ENCODE results near the gene TSPAN31. TPM values are rescaled to one million over a fixed set of nuclear protein-coding genes. Genes with fewer than 3 reads are reported as not detected.
"Not testable (repeated sequence)": the region's sequence is repeated elsewhere in the genome, so short reads cannot be mapped to it uniquely, and the experiment has no call there.

Gene TSPAN31
- total RNA-seq, 1 experiment from 2014 or later = 20.3 TPM

DNA sequence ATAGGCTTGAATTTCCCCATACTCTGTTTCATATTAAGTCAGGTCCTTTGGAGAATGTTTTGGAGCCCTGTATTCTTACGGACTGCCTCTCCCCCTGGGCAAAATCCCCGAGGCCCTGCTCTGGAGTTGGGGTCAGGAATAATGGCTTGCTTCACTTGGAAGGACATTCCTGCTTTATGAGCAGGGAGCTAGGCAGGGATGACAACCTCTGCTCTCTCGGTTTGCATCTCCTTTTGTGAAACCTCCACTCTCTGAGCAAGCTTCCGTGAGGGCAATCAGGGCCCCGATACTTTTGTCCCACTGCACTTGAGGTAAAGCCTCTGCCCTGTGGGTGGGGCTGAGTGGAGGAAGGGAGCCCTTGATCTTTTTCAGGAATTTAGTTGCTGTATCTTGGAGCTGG, 31.6 kb upstream of the TSPAN31 start:
- Histone ChIP-seq H3F3A (ENCODE audit: low read length, unreplicated experiment) (no peaks in the 10 kb centered on the region), H4K20me1 (ENCODE audit: low read length) (no peaks in the 10 kb centered on the region), H3K27ac (ENCODE audit: low read length) (no peak overlapping the region), H3K9me3 (ENCODE audit: low read length) (no peaks in the 10 kb centered on the region), H3K4me2 (ENCODE audit: low read length) (no peak overlapping the region), H3K4me3 (ENCODE audit: low read length) (no peak overlapping the region), H3K36me3 (ENCODE audit: low read depth, low read length) (no peaks in the 10 kb centered on the region), H3K4me1 (ENCODE audit: insufficient read depth, low read length) (no peaks in the 10 kb centered on the region), H3K9me2 (replicated peaks; ENCODE audit: low read length) (no peaks in the 10 kb centered on the region), H3K27me3 (ENCODE audit: low read length) (no peaks in the 10 kb centered on the region), H3K9ac (ENCODE audit: low read length) (no peak overlapping the region), H3K79me2 (ENCODE audit: low read length) (no peaks in the 10 kb centered on the region), H2AFZ (ENCODE audit: low read length) (no peak overlapping the region)
- DNase-seq = no peak
- ATAC-seq = no peak
- TF ChIP-seq EZH2 (IDR thresholded peaks at IDR 0.05; ENCODE audit: low read length, unreplicated experiment) = no peak
- TF ChIP-seq EZH2phosphoT487 (IDR thresholded peaks at IDR 0.05; ENCODE audit: borderline replicate concordance, low read length) = no peak
- TF ChIP-seq, protein P1, sequence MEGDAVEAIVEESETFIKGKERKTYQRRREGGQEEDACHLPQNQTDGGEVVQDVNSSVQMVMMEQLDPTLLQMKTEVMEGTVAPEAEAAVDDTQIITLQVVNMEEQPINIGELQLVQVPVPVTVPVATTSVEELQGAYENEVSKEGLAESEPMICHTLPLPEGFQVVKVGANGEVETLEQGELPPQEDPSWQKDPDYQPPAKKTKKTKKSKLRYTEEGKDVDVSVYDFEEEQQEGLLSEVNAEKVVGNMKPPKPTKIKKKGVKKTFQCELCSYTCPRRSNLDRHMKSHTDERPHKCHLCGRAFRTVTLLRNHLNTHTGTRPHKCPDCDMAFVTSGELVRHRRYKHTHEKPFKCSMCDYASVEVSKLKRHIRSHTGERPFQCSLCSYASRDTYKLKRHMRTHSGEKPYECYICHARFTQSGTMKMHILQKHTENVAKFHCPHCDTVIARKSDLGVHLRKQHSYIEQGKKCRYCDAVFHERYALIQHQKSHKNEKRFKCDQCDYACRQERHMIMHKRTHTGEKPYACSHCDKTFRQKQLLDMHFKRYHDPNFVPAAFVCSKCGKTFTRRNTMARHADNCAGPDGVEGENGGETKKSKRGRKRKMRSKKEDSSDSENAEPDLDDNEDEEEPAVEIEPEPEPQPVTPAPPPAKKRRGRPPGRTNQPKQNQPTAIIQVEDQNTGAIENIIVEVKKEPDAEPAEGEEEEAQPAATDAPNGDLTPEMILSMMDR (conservative IDR thresholded peaks at IDR 0.05; ENCODE audit: low read depth, low read length) = no peak
- ChIA-PET CTCF (no interaction called here), POLR2A (ENCODE audit: unreplicated experiment) (no interaction called here)
- intact Hi-C loops (cut with micrococcal nuclease) = no loop called here
- no TSS peak for BruUV-seq (replicated peaks)

DNA sequence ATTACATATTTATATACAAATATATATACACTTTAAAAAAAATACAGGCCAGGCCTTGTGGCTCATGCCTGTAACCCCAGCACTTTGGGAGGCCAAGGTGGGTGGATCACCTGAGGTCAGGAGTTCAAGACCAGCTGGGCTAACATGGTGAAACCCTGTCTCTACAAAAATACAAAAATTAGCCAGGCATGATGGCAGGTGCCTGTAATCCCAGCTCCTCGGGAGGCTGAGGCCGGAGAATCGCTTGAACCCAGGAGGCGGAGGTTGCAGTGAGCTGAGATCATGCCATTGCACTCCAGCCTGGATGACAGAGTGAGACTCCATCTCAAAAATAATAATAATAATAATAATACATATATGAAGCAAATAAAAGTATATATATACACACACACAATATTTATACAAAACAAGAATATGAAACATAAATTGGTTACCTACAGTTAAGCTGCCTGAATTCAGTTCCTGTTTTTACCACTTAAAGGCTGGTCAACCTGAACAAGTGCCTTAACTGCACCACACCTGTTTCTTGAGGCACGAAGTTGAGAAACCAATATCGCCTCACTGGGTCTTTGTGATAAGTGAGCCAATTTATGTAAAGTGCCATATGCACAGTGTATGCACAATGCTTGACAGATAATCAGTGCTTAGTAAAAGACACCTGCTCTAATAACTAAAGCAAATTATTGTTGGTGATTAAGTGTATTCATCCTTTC, 29.6 kb upstream of the TSPAN31 start:
- H3K9me2 ChIP-seq (replicated peaks; ENCODE audit: low read length); BruUV-seq (replicated peaks); H2AFZ ChIP-seq (ENCODE audit: low read length); H3K4me1 ChIP-seq (ENCODE audit: insufficient read depth, low read length); CTCF ChIA-PET; ATAC-seq; POLR2A ChIA-PET (ENCODE audit: unreplicated experiment); H3K79me2 ChIP-seq (ENCODE audit: low read length); H3K4me3 ChIP-seq (ENCODE audit: low read length); DNase-seq; H3K9ac ChIP-seq (ENCODE audit: low read length); H3K27me3 ChIP-seq (ENCODE audit: low read length); H3K27ac ChIP-seq (ENCODE audit: low read length); H4K20me1 ChIP-seq (ENCODE audit: low read length); H3F3A ChIP-seq (ENCODE audit: low read length, unreplicated experiment); H3K9me3 ChIP-seq (ENCODE audit: low read length); intact Hi-C loops (cut with micrococcal nuclease); H3K4me2 ChIP-seq (ENCODE audit: low read length): not testable (repeated sequence)
- peaks cover 11% of the 10 kb centered on the region; the same call in 1 of the 2 replicates for H3K36me3 ChIP-seq (ENCODE audit: low read depth, low read length)

DNA sequence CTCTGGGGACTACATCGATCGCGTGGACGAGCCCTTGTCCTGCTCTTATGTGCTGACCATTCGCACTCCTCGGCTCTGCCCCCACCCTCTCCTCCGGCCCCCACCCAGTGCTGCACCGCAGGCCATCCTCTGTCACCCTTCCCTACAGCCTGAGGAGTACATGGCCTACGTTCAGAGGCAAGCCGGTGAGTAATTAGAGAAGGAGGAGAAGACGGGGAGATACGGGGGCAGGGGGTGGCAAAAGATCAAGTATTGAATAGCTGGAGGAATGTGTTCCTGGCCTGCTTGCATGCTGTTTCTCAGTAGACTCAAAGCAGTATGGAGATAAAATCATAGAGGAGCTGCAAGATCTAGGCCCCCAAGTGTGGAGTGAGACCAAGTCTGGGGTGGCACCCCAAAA, 29.1 kb upstream of the TSPAN31 start:
- ATAC-seq (no peak), DNase-seq (no peak)
- Histone ChIP-seq H3K4me2 (ENCODE audit: low read length) (no peak overlapping the region), H4K20me1 (ENCODE audit: low read length) (no peaks in the 10 kb centered on the region), H3K79me2 (ENCODE audit: low read length) (no peaks in the 10 kb centered on the region), H3K4me1 (ENCODE audit: insufficient read depth, low read length) (no peaks in the 10 kb centered on the region), H3K27ac (ENCODE audit: low read length) (no peak overlapping the region), H3K27me3 (ENCODE audit: low read length) (no peaks in the 10 kb centered on the region), H3K9ac (ENCODE audit: low read length) (no peak overlapping the region), H2AFZ (ENCODE audit: low read length) (no peak overlapping the region), H3K9me2 (replicated peaks; ENCODE audit: low read length) (no peaks in the 10 kb centered on the region), H3K4me3 (ENCODE audit: low read length) (no peak overlapping the region), H3K9me3 (ENCODE audit: low read length) (no peaks in the 10 kb centered on the region), H3F3A (ENCODE audit: low read length, unreplicated experiment) (no peaks in the 10 kb centered on the region), H3K36me3 (ENCODE audit: low read depth, low read length) (peaks cover 11% of the 10 kb centered on the region; the same call in 1 of the 2 replicates)
- intact Hi-C loops (cut with micrococcal nuclease) = no loop called here
- TSS peak; percentile 1 for BruUV-seq (replicated peaks)
- no peak for TF ChIP-seq EZH2 (IDR thresholded peaks at IDR 0.05; ENCODE audit: low read length, unreplicated experiment)
- TF ChIP-seq EZH2phosphoT487 (IDR thresholded peaks at IDR 0.05; ENCODE audit: borderline replicate concordance, low read length) = no peak
- TF ChIP-seq, protein P1 (conservative IDR thresholded peaks at IDR 0.05; ENCODE audit: low read depth, low read length) = no peak
- CTCF ChIA-PET = no interaction called here
- POLR2A ChIA-PET (ENCODE audit: unreplicated experiment) = no interaction called here

Measured in PC-3 (cell line).